ENCODE results near the gene CFAP46. TPM values are rescaled to one million over a fixed set of nuclear protein-coding genes. Genes with fewer than 3 reads are reported as not detected.
"Not testable (repeated sequence)": the region's sequence is repeated elsewhere in the genome, so short reads cannot be mapped to it uniquely, and the experiment has no call there.

CFAP46 gene
- total RNA-seq, 1 donor from 2014 or later, result 1.9 TPM

DNA sequence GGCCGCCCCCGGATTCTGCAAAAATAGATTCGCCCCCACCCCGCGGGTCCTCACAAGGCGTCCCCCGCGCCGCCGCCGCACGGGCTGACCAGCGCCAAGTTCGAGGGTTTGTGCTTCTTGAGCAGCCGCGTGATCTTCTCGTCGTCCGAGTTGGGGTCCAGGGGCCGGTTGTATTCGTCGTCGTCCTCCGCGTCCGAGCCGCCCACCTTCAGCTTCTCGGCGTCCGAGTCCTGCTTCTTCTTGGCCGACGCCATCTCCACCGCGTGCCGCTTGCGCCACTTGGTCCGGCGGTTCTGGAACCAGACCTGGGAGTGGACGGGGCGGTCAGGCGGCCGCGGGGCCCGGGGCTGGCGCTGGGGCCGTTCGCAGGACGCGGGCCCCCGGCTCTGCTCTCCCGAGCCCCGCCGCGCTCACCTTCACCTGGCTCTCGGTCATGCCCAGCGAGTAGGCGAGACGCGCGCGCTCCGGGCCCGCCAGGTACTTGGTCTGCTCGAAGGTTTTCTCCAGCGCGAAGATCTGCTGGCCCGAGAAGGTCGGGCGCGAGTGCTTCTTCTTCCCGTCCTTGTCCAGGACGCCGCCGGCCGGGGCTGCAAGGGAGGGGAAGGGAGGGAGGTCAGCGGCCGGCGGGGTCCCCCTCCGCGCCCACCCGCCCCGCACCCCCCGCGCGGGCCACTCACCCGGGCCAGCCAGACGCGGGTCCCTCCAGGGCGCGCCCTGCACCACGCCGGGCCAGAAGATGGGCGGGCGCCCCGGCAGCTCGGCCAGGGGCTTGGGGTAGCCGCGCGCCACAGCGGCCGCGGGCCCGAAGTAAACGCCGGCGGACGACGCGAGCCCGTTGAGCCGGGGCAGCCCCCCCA, 157.3 kb downstream of the CFAP46 start:
- DNase-seq (no peak), ATAC-seq (ENCODE audit: poor library complexity) (no peak)
- intact Hi-C loops (cut with DNase I), result no loop called here

DNA sequence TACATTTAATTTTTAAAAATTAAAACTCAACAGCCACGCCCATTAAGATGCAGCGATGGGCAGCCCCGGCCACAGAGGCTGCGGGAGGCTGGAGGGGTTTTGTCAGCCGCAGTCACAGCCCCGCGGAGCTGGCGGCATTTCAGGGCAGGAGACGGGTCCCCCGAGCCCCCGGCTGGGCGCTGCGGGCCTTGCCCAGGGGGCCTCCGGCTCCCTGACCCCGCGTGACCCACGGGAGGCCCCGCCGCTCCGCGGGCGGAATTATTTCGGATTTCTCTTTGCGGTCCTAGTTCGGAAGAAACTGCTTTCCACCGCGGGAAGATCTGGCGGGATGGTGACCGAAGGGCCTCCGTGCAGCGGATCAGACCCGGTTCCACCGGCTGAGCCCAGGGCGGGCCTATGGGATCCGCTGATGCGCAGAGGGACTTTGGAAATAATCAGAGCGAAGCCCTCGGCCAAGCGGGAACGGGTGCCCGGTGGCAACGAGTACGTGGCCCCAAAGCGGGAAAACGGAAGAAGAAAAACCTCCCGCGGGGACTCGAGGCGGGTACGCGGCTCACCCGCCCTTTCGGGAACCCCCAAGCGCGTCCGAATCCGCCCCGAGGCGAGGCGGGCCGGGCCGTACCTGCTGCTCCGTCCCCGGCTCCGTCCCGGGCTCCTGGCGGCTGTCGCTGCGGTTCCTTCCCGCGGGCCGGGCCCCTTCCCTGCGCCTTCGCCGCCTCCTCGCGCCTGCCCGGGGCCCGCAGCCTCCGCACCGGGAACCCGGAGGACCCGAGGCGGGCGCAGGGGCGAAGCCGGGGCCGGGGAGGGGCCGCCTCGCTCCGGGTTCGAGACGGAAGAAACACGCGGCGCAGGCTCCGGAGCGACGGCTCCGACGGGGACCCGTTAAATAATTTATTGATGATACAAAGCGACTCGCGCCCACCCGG, 158.2 kb downstream of the CFAP46 start:
- intact Hi-C loops (cut with DNase I), result no loop called here
- DNase-seq (no peak), ATAC-seq (ENCODE audit: poor library complexity) (no peak)

GRCh38 chr10:132783165-132783939, 159.0 kb downstream of the CFAP46 start:
- DNase-seq, result no peak
- ATAC-seq (ENCODE audit: poor library complexity), result no peak
- intact Hi-C loops (cut with DNase I), result no loop called here

- ATAC-seq (ENCODE audit: poor library complexity), result no peak
- intact Hi-C loops (cut with DNase I), result no loop called here
- DNase-seq, result no peak
Measured at GRCh38 chr10:132781556-132781955, 160.8 kb downstream of the CFAP46 start.

DNA sequence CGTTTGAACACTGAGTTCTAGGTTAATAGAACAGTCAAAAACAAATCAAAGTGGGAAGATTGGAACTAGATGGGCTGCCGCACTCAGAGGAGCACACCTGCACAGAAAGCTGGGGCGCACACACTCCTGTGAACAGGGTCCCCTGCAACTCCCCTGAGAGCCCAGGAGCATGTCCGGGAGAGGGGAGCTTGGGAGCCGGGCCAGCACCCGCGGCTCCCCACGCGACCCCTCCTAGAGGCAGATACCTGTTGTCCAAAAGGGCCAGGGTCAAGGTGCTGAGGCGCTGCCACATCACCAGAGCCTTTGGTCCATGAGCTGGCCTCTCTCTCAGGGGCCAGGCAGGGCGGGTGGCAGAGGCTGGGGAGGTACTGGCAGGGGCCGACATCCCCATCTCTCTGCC, 162.0 kb downstream of the CFAP46 start:
- ATAC-seq (ENCODE audit: poor library complexity) (no peak), DNase-seq (no peak)
- intact Hi-C loops (cut with DNase I), result no loop called here

- ATAC-seq (ENCODE audit: poor library complexity) (no peak), DNase-seq (no peak)
- intact Hi-C loops (cut with DNase I), result no loop called here
Measured at GRCh38 chr10:132779549-132780294, 162.6 kb downstream of the CFAP46 start.

- DNase-seq (no peak), ATAC-seq (ENCODE audit: poor library complexity) (no peak)
- intact Hi-C loops (cut with DNase I), result no loop called here
Measured at GRCh38 chr10:132777441-132777840, 164.9 kb downstream of the CFAP46 start.

DNA sequence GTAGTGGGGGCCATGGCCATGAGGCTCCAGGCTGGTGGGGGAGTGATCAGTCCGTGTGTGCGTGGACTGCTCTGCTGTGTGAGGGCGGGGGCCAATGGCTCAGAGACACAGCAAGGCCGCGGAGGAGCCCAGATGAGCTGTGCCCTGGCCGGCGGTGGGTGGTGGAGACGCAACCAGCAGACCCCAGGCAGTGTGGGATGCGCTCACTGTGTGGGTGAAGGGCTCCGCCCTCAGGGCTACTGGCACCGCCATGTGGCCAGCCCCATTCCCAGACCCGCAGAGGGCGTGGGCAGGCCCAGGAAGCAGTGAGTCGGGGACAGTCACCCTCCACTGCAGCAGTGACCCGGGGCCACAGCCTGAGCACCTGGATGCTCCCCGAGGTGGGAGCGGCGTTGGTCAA, 165.5 kb downstream of the CFAP46 start:
- DNase-seq, result no peak
- no peak for ATAC-seq (ENCODE audit: poor library complexity)
- intact Hi-C loops (cut with DNase I), result no loop called here

DNA sequence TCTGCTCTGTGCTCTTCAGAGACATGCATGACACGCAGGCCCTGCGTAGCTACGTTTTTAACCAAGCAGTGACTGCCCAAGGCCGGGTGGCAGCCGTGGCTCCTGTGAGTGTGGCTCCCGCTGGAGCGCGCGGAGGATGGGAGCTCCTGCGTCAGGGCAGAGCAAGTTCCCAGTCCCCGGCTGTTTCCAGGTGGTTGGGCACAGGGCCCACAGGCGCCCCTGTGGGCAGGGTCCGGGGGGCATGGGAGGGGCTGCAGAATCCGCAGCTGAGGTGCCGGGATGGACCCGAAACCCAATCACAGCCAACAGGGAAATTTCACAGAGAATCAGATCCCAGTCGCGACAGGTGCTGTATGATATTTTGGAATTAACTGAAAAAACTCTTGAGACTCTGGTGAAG, 166.2 kb downstream of the CFAP46 start:
- no peak for DNase-seq
- intact Hi-C loops (cut with DNase I), result no loop called here
- no peak for ATAC-seq (ENCODE audit: poor library complexity)

GRCh38 chr10:132774902-132775863, 167.2 kb downstream of the CFAP46 start:
- peak; percentile 26 for ATAC-seq (ENCODE audit: poor library complexity)
- DNase-seq, result no peak
- intact Hi-C loops (cut with DNase I), result no loop called here

DNA sequence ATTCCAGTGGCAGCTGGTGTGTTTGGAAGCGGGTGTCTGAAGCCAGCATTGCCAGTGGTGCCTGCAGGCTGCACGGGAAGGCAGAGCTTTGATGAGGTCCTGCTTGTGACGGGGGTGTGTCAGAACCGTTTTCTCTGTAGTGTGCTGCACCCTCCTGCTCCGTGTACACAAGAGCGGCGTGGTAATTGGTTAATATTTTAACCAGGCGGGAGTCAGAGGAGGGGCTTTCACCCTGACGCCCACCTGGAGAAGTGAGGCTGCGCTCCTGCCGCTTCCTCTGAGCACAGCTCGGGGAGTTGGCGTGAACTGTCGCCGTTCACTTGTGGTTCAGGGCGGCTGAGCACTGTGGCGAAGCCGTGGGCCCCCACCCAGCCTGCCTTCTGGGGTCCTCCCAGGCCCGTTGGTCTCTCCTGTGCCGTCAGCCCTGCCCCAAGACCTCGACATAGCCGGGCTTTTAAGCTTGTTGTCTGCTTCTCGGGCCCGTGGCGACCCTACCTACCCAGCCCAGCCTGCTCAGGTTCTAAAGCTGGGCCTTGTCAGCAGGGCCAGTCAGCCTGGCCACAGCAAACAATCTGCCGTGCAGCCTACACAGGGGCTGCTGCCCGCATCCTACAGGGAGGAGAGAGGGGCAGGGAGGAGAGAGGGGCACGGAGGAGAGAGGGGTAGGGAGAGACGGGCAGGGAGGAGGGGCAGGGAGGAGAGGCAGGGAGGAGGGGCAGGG, 168.0 kb downstream of the CFAP46 start:
- intact Hi-C loops (cut with DNase I), result no loop called here
- ATAC-seq (ENCODE audit: poor library complexity) (no peak), DNase-seq (no peak)

DNA sequence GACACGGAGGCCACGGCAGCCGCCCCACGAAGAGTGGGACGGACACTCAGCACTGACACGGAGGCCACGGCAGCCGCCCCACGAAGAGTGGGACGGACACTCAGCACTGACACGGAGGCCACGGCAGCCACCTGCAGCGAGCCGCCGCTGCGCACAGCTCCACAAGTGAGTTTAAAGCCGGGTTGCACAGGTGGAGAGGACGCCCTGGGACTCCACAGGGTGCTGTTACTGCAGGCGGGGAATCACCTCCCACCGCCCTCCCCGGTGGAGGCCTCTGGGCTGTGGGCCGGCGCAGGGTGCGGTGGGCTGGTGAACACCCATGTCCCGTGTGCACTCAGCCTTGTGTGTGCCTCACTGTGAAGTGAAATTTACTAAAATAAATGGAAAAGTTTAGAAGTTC, 169.6 kb downstream of the CFAP46 start:
- DNase-seq; ATAC-seq (ENCODE audit: poor library complexity); intact Hi-C loops (cut with DNase I): not testable (repeated sequence)

GRCh38 chr10:132770061-132771021, 172.0 kb downstream of the CFAP46 start:
- intact Hi-C loops (cut with DNase I), result no loop called here
- ATAC-seq (ENCODE audit: poor library complexity) (no peak), DNase-seq (no peak)

DNA sequence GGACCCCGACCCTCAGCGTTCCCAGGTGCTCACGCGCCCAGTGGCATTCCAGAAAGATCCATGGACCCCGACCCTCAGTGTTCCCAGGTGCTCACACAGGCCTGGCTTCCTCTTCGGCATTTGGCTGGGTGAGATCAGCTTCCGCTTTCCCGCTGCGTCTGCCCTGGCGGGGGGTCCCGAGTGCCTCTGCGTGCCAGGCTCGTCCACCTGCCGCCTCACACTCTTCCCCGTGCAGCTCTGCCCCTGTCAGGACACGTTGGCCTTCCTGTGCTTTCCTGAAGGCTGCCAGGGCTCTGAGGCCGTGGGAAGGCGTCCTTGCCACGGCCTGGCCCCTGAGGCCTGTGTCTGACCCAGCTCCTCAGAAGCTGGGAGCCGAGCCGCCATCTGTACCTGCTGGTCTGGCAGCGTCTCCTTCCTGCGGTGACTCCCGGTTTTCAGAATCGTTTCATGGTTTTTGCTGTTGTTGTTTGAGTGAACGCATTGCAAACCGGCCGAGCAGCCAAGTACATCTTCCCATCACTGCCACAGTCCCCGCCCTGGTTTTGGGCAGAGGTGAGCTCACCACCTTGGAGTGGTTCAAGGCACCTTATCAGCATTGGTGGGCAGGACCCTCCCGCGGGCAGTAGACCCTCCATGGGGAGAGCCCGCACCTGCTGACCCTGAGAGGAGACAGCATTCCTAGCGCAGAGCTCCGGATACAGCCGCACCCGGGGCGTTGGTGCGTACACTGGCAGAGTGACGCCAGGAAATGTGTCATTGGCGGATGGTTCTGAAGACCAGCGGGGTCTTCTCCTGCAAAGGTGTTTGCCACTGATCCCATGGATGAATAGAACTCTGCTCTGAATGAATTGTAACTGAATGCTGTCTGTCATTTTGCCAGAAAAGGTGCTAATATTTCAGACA, 173.8 kb downstream of the CFAP46 start:
- no peak for DNase-seq

DNA sequence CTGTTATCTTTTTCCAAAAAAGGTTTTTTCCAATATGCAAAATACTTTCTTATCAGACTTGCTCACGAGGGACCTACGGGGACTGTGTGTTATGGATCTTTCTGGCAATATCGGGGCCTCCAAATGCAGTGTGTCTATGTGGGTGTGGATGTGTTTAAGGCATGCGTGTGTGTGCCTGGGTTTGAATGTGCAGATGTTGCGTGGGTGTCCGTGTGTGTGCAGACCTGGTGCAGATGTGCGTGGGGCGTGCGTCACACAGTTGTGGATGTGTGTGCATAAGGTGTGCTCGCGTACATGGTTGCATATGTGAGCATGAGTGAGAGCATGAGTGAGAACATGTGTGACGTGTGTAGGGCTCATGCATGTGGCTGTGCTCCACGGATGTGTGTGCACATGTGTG, 176.1 kb downstream of the CFAP46 start:
- DNase-seq (no peak), ATAC-seq (ENCODE audit: poor library complexity) (no peak)
- intact Hi-C loops (cut with DNase I), result no loop called here

More for the DNA sequence above, 173.8 kb downstream of the CFAP46 start:
- intact Hi-C loops (cut with DNase I), result no loop called here
- ATAC-seq (ENCODE audit: poor library complexity), result no peak

Data from Right ventricle myocardium superior (tissue), 1 donor.